ENCODE measurements around the gene DDIAS.
"Not testable (repeated sequence)": the region's sequence is repeated elsewhere in the genome, so short reads cannot be mapped to it uniquely, and the experiment has no call there.

The DDIAS gene

GRCh38 chr11:82890936-82891335 is 10.6 kb upstream of the DDIAS start:
- DNase-seq (ENCODE audit: low spot score): no peak

GRCh38 chr11:82892611-82893169 is 8.8 kb upstream of the DDIAS start:
- no peak for DNase-seq (ENCODE audit: low spot score)

- no peak for DNase-seq (ENCODE audit: low spot score)
Measured at GRCh38 chr11:82895437-82896091, 6.0 kb upstream of the DDIAS start.

DNA sequence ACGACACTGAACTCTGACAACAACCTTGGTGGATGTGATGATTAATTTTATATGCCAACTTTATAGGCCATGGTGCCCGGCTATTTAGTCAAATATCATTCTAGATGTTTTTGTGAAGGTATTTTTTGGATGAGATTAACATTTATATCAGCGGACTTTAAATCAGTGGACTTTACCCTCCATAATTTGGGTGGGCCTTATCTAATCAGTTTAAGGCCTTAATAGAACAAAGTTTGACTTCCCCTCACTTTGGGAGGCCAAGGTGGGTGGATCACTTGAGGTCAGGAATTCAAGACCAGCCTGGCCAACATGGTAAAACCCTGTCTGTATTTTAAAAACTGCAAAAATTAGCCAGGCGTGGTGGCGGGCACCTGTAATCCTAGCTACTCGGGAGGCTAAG is 5.4 kb upstream of the DDIAS start:
- DNase-seq (ENCODE audit: low spot score): no peak

DNA sequence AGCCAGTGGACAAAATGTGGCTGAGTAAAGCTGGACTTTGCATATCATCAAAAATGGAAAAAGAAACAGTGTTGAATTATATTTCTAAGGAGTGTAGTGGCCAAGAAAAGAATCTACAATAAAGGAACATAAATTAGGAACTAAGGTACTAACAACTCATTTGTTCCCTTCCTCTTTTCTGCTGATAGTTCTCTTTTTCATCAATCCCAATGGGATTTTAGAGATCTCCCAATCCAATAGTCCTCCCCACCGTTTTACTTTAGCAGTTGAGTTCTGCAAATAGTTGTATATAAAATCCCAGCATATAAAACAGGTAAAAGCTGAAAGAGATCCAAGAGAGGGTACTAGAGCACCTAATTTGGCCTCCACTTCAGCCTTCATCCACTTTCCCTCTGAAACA is 3.3 kb upstream of the DDIAS start:
- DNase-seq (ENCODE audit: low spot score): no peak

DNA sequence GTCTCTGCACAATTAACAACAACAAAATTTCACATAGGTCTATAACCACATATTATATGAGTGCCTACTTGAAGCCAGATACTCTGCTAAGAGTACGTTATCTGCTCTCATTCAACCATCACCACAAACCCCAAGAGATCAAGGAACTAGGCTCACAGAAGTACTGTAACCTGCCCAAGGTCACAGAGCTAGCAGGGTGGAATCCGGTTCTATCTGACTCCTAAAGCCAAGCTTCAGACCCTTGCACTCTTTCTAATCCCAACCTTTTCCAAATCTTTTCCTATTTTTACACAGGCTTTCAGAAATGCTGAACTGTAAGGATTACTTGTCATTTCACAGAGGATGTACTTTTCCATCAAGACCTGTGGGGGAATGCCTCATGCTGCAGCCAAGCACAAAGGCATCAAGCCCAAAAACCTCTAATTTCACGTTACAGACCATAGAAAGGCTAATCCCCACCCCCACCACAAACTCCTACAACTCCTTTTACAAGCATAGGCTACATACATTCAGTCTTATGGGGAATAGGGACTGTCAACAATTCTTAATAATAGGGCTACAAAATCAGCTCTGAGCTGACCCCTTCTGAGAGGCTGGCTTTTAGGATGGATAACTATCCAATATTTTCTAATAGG is 2.2 kb upstream of the DDIAS start:
- DNase-seq (ENCODE audit: low spot score): no peak

- DNase-seq (ENCODE audit: low spot score): no peak
Measured at GRCh38 chr11:82899957-82900276, 1.6 kb upstream of the DDIAS start.

DNA sequence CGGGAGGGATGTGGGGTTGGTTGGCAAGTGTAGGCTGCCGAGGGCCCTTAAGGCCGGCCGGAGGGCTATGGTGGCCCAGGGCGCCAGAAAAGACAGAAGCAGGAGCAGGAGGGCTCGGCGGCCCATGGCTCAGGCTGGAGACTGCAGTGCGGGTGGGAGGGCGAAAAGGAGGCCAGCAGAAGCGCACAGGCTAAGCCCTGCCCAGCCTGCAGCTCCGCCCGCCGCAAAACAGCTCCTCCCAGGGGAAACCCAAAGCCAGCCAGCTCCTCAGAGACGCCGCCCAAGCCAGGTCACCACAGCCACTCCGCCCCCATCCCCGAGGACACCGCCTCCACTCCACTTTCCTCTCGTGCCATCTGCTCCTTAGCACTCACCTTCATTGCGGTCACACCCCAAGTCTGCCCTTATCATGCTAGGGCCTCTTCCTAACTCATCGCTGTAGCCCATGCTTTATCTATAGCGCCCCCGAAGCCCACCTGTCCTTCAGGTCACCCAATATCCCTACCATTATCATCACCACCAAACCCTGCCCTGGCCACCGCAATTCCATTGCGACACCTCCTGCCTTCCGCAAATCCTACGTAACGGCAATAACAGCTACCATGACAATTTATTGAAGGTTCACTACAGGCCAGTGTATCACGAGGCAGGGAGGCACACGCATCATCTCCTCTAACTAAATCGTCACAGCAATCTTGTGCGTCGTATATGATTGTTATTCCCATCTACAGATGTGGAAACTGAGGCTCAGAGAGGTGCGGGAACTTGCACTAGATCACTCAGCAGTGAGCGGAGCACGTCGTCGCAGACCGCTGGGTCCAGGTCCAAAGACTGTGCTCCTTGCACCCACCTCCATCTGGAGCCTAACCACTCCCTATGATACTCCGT is 1.0 kb upstream of the DDIAS start, which contains the start of gene PRCP:
Gene PRCP, minus strand, starts transcription at position 154 of the 888 bp plus-strand sequence. Its CDS starts 28 bp downstream, at position 126.
- DNase-seq (ENCODE audit: low spot score): peak; percentile 68

DNA sequence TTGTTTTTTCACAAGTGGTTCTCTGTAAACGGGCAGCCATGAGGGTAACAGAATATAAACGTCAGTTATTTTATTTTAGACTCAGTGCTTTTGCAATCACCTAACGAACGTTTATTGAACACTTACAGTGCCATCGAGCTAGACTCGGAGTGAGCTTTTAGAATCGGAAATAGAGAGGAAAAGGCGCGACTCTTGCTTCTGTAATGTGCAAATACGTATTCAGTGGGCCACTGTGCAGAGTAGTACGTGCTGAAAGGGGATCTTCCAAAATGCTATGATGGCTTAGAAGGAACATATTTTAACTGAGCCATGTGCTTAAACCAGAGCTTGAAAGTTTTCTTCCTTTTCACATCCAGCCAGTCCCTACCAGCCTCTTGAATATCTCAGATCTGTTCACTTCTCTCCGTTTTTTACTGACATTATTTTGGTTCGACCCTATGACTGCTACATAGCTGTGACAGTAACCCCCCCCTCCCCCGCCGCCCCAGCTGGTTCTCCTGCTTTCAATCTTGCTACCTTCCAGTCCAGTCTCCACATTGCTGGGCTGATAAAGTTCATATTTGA is 468 bp downstream of the DDIAS start:
- no peak for DNase-seq (ENCODE audit: low spot score)

DNA sequence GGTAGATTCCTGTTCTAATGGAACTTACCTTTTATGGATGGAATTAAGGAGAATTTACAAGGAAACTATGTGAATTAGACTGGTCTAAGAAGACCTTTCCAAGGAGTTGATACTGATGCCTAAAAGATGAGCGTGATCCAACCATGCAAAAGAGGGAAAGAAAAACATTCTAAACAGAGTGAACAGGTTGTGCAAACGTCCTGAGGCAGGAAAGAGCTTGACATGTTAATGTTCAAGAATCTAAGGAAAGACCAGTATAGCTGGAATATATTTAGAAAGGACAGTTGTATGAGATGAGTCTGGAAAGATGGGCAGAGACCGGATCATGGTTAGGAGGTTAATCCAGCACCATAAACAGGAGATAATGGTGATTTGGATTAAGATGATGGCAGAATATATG is 1.3 kb downstream of the DDIAS start:
- DNase-seq (ENCODE audit: low spot score): no peak

DNA sequence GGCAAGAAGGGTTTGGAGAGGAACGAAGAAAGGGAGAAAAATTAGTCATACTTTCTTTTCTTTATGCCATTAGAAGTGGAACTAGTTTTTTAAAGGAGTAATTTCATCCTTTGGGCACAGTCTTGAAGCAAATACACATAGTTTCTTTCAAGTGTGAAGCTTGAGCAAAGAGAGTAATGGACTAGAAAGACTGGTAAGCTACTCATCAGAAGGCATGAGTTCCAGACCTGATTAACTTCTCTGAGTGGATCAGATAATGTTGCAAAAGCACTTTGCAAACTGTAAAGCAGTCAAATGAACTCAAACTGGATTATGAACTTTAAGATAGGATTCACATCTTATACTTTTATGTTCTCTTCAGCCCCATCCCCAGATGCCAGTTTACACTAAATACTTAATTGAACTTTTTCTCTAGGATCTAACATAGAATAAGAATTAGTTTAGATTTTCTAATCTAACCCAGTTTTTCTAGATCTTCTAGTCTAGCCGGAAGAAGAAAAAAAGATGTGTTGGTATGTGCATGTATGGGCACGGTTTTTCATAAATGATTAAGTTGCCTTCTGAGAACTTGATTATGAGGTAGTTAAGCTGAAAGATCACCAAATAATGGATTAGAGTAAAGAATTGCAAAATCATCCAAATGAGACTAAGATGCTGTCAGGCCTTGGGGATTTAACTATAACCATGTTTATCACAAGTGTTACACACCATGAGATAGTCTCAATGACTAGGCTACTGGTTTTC is 2.5 kb downstream of the DDIAS start:
- no peak for DNase-seq (ENCODE audit: low spot score)

DNA sequence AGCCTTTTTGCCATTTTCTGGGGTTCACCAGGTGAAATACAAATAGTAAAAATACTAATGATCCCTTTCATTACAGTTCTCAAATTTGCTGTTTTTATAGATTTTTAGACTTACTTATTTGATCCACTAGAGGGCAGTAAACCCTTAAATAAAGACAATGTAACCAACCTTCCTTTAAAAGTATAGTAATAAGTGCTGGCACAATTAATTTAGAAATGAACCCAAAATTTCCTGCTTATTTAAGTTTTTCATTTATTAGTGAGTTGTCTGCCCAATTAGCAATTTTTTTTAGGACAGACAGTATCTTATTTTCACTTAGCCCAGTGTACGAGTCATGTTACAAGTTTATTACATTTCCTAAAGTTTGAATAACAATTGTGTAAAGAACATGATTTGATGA is 4.7 kb downstream of the DDIAS start:
- peak; percentile 70 for DNase-seq (ENCODE audit: low spot score)

- no peak for DNase-seq (ENCODE audit: low spot score)
Measured at GRCh38 chr11:82906931-82907330, 5.4 kb downstream of the DDIAS start.

- no peak for DNase-seq (ENCODE audit: low spot score)
Measured at GRCh38 chr11:82907371-82907770, 5.8 kb downstream of the DDIAS start.

DNA sequence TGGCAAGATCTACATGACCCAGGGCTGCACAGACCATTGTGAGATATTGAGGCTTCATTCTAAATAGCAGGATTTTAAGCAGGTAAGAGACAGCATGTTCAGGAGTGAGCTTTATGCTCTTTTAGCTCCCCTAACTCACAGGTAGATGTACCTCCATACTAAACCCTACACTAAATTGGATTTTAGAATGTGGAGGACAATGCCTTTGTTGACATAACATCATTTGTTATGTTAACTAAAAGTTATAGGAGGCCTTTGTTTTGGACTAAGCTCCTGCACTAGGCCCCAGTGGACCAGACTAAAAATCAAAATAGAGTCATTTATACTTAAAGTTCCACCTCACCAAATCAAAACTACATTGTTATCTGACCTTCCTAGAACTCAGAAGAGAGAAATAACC is 6.8 kb downstream of the DDIAS start:
- DNase-seq (ENCODE audit: low spot score): no peak

GRCh38 chr11:82909015-82909640 is 7.6 kb downstream of the DDIAS start:
- no peak for DNase-seq (ENCODE audit: low spot score)

DNA sequence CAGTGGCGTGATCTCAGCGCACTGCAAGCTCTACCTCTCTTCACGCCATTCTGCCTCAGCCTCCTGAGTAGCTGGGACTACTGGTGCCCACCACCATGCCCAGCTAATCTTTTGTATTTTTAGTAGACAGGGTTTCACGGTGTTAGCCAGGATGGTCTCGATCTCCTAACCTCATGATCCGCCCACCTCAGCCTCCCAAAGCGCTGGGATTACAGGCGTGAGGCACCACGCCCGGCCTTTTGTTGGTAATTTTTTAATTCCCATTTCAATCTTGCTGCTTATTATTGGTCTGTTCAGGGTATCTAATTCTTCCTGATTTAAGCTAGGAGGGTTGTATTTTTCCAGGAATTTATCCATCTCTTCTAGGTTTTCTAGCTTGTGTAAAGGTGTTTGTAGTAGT is 18.2 kb downstream of the DDIAS start:
- not testable (repeated sequence) for DNase-seq (ENCODE audit: low spot score)

DNA sequence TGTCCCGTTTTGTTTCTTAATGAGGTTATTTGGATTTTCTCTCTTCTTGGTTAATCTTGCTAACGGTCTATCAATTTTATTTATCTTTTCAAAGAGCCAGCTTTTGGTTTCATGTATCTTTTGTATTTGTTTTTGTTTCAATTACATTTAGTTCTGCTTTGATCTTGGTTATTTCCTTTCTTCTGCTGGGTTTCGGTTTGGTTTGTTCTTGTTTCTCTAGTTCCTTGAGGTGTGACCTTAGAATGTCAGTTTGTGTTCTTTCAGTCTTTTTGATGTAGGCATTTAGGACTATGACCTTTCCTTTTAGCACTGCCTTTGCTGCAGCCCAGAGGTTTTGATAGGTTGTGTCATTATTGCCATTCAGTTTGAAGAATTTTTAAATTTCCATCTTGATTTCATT is 18.7 kb downstream of the DDIAS start:
- DNase-seq (ENCODE audit: low spot score): not testable (repeated sequence)

- DNase-seq (ENCODE audit: low spot score): peak; percentile 69
Measured at GRCh38 chr11:82922396-82923173, 21.0 kb downstream of the DDIAS start.

- DNase-seq (ENCODE audit: low spot score): no peak
Measured at GRCh38 chr11:82924522-82925224, 23.1 kb downstream of the DDIAS start.
